K562 (cell line): Measurements from ENCODE around the gene SLC7A9. TPM values are rescaled to one million over a fixed set of nuclear protein-coding genes. Genes with fewer than 3 reads are reported as not detected.

Source experiments
- ATAC-seq: fragments of 200-7000 bp; cut with Tn5 transposase; 3 replicates; pipeline ENCODE4 v1.9.1; 2020; ENCODE audit warnings: moderate library complexity
- BruUV-seq: library from RNA; stranded (reverse); fragments of 400-500 nt; replicated peaks from 2 replicates; lab custom pipeline; 2021; lab: Mats Ljungman, UMichigan
- CTCF ChIA-PET: fragments of 300-600 bp; formaldehyde crosslinking; extraction: SDS; loops from one replicate; lab custom pipeline; 2021; ENCODE audit warnings: low intra/inter-chr PET ratio; lab: Yijun Ruan, JAX
- POLR2A ChIA-PET: fragments of 300-600, 350-650 bp; sonication (Branson Sonifier 250); formaldehyde crosslinking; extraction: SDS; loops from one replicate; lab custom pipeline; 2021; ENCODE audit warnings: antibody characterized with exemption, inconsistent platforms; lab: Yijun Ruan, JAX
- DNase-seq, 4 experiments: peaks; one replicate each; pipeline versions ENCODE4 v3.0.0 to v3.0.0-alpha.2; 2011 to 2018; ENCODE audit warnings: low spot score in 3 of 4, mixed read lengths in 3 of 4; ENCODE audit errors: extremely low read depth in 1 of 4
- FAIRE-seq: peaks from 2 replicates; lab custom pipeline; 2011; peaks lifted over from hg19 to GRCh38; lab: Jason Lieb, UNC
- H2AFZ ChIP-seq: 2 replicates; pipeline ENCODE4 v1.6.0; 2011; ENCODE audit warnings: low read depth, low read length, control low read depth, inconsistent platforms
- H3K27ac ChIP-seq: fragments of 200-600 bp; 3 replicates; pipeline ENCODE4 v1.8.0; 2011; ENCODE audit warnings: low read depth, mild to moderate bottlenecking, control low read depth, inconsistent platforms, low read length, moderate library complexity, mixed read lengths; ENCODE audit errors: extremely low read depth
- H3K27me3 ChIP-seq, 2 experiments: fragments of 300-600 bp in 1 of 2; 2 replicates in 1 of 2; 3 replicates in 1 of 2; pipeline versions ENCODE4 v1.6.0 to v1.8.0; 2011; ENCODE audit warnings: inconsistent platforms in 2 of 2, low read length in 2 of 2, mild to moderate bottlenecking in 1 of 2, mixed read lengths in 1 of 2, moderate library complexity in 1 of 2; ENCODE audit not compliant: control insufficient read depth in 2 of 2, insufficient read depth in 2 of 2
- H3K36me3 ChIP-seq: fragments of 300-600 bp; 3 replicates; pipeline ENCODE4 v1.8.0; 2011; ENCODE audit warnings: mild to moderate bottlenecking, low read length, inconsistent platforms; ENCODE audit not compliant: control insufficient read depth, insufficient read depth
- H3K4me1 ChIP-seq, 2 experiments: fragments of 200-600 bp in 1 of 2; replicated peaks in 1 of 2; 2 replicates in 1 of 2; 3 replicates in 1 of 2; pipeline versions ENCODE4 v1.5.1 to v1.8.0; 2011; ENCODE audit warnings: inconsistent platforms in 2 of 2, low read length in 2 of 2, mild to moderate bottlenecking in 1 of 2, mixed read lengths in 1 of 2, moderate library complexity in 1 of 2; ENCODE audit not compliant: control insufficient read depth in 2 of 2, insufficient read depth in 2 of 2
- H3K4me2 ChIP-seq: 2 replicates; pipeline ENCODE4 v1.6.1; 2011; ENCODE audit warnings: low read length, control low read depth, inconsistent platforms, mixed read lengths; ENCODE audit not compliant: insufficient read depth
- H3K4me3 ChIP-seq: fragments of 200-600 bp; sonication (generic), shearing (Covaris generic); 2 replicates; pipeline ENCODE4 v1.5.1; 2016; ENCODE audit warnings: control low read depth, inconsistent platforms
- H3K79me2 ChIP-seq: fragments of 200-600 bp; 3 replicates; pipeline ENCODE4 v1.8.0; 2011; ENCODE audit warnings: low read length, inconsistent platforms; ENCODE audit not compliant: control insufficient read depth, insufficient read depth
- H3K9ac ChIP-seq, 2 experiments: 2 replicates each; pipeline versions ENCODE4 v1.6.0 to v1.6.1; 2011; ENCODE audit warnings: low read depth in 2 of 2, low read length in 2 of 2, control low read depth in 1 of 2, inconsistent platforms in 1 of 2, mild to moderate bottlenecking in 1 of 2, mixed read lengths in 1 of 2; ENCODE audit not compliant: insufficient read depth in 1 of 2
- H3K9me1 ChIP-seq: one replicate; pipeline ENCODE4 v1.6.0; 2011; ENCODE audit warnings: inconsistent platforms, mild to moderate bottlenecking, low read length, moderate library complexity; ENCODE audit not compliant: control insufficient read depth, insufficient read depth
- H3K9me3 ChIP-seq: replicated peaks from 2 replicates; pipeline ENCODE4 v1.5.1; 2011; ENCODE audit warnings: low read depth, low read length, inconsistent platforms; ENCODE audit not compliant: control insufficient read depth, insufficient read depth
- H4K20me1 ChIP-seq: replicated peaks from 2 replicates; pipeline ENCODE4 v1.6.1; 2011; ENCODE audit warnings: low read length, inconsistent platforms, mixed read lengths; ENCODE audit not compliant: control insufficient read depth, insufficient read depth
- BMI1 ChIP-seq: fragments of 150-350 bp; IDR thresholded peaks from 2 replicates; pipeline ENCODE4 v1.6.1; 2014; ENCODE audit warnings: low read length
- EWSR1 ChIP-seq: fragments of 450-650 bp; IDR thresholded peaks from 2 replicates; pipeline ENCODE4 v1.6.1; 2018; ENCODE audit warnings: borderline replicate concordance, mild to moderate bottlenecking, low read depth, moderate library complexity; ENCODE audit not compliant: partially characterized antibody
- FOXM1 ChIP-seq, 2 experiments: fragments of 450-650 bp in 1 of 2; sonication (generic) in 1 of 2; formaldehyde crosslinking in 1 of 2; IDR thresholded peaks; 2 replicates each; pipeline versions ENCODE4 v1.6.1 to v1.9.0; 2017 to 2022; ENCODE audit warnings: low read depth in 2 of 2, mild to moderate bottlenecking in 2 of 2, missing genetic modification reagents in 1 of 2, moderate library complexity in 1 of 2
- HOMEZ ChIP-seq: fragments of 250-450 bp; sonication (Bioruptor Pico); IDR thresholded peaks from 2 replicates; pipeline ENCODE4 v1.4.0; 2020; ENCODE audit warnings: mild to moderate bottlenecking, moderate library complexity
- JUNB ChIP-seq: fragments of 450-650 bp; formaldehyde crosslinking; conservative IDR thresholded peaks from 2 replicates; pipeline ENCODE4 v1.4.0; 2020; ENCODE audit warnings: mild to moderate bottlenecking
- KLF16 ChIP-seq: IDR thresholded peaks from 2 replicates; pipeline ENCODE4 v1.6.1; 2016; ENCODE audit warnings: antibody characterized with exemption
- PKNOX1 ChIP-seq: fragments of 450-650 bp; IDR thresholded peaks from 2 replicates; pipeline ENCODE4 v1.6.1; 2016
- PML ChIP-seq: IDR thresholded peaks from 2 replicates; pipeline ENCODE4 v1.6.1; 2012; ENCODE audit warnings: low read length, inconsistent platforms
- SP2 ChIP-seq: IDR thresholded peaks from 2 replicates; pipeline ENCODE4 v1.6.1; 2011; ENCODE audit warnings: mild to moderate bottlenecking, low read depth, low read length, moderate library complexity; ENCODE audit not compliant: poor library complexity, severe bottlenecking; ENCODE audit errors: extremely low read depth
- TCF15 ChIP-seq: fragments of 250-450 bp; sonication (Bioruptor Pico); IDR thresholded peaks from 2 replicates; pipeline ENCODE4 v1.8.0; 2022; ENCODE audit warnings: moderate library complexity, mild to moderate bottlenecking, inconsistent platforms
- ZBTB26 ChIP-seq: fragments of 450-650 bp; formaldehyde crosslinking; IDR thresholded peaks from 2 replicates; pipeline ENCODE4 v1.4.0; 2022; ENCODE audit warnings: missing genetic modification characterization
- ZFP1 ChIP-seq: fragments of 450-650 bp; formaldehyde crosslinking; IDR thresholded peaks from 2 replicates; pipeline ENCODE4 v1.4.0; 2020; ENCODE audit warnings: mild to moderate bottlenecking, mixed read lengths
- ZNF511 ChIP-seq: sonication (generic); formaldehyde crosslinking; IDR thresholded peaks from 2 replicates; pipeline ENCODE4 v1.8.0; 2022; ENCODE audit warnings: mild to moderate bottlenecking, missing genetic modification reagents
- in situ Hi-C: fragments of 300-500 bp; cut with MboI; formaldehyde crosslinking; loops from 4 replicates; pipeline ENCODE4 v1.15.0; 2018; ENCODE audit warnings: inconsistent platforms, mixed read lengths
- intact Hi-C: fragments of 100-400 bp; cut with micrococcal nuclease; formaldehyde crosslinking; loops from 2 replicates; pipeline ENCODE4 v1.14.2; 2022
- polyA plus RNA-seq, 8 experiments: library from polyadenylated mRNA; depleted of rRNA in 4 of 8; stranded (reverse) in 5 of 8; unstranded in 3 of 8; fragments of >200 nt; fragmentation: Nextera tagmentation in 2 of 8; fragmentation: Illumina TruSeq in 1 of 8; extraction: Ambion mirVana in 2 of 8; extraction: Trizol in 1 of 8; gene quantifications; 2 replicates each; pipeline versions ENCODE4 v1.2.1 to v1.2.3, GENCODE V29; 2011 to 2014; ENCODE audit warnings: inconsistent platforms in 1 of 8, missing spikeins in 1 of 8
- total RNA-seq, 7 experiments: library from RNA; depleted of rRNA in 6 of 7; stranded (reverse); fragments of >200 nt in 6 of 7; fragmentation: Illumina TruSeq in 2 of 7; extraction: Trizol in 2 of 7; gene quantifications; 2 replicates each; pipeline versions ENCODE4 v1.2.1 to v1.2.3, GENCODE V29; 2011 to 2021; ENCODE audit warnings: low replicate concordance in 1 of 7
- TF ChIP-seq, protein P1 (sequence below), 2 experiments: fragments of 450-650 bp; IDR thresholded peaks; 2 replicates each; pipeline ENCODE4 v1.6.1; 2018; ENCODE audit warnings: mild to moderate bottlenecking in 2 of 2, low read depth in 1 of 2; ENCODE audit not compliant: partially characterized antibody in 2 of 2

Gene SLC7A9
- total and polyA plus RNA-seq, 9 of the 15 experiments (the other 6 are each of a cell fraction or from before 2014, with no cell fraction given): not detected

- no peaks in the 10 kb centered on the region for H3K36me3 ChIP-seq
- no peak overlapping the region for H3K4me2 ChIP-seq
- H3K9me3 ChIP-seq: no peaks in the 10 kb centered on the region
- H3K4me1 ChIP-seq: peaks cover 0 to 9% of the 10 kb centered on the region in 2 experiments; a peak in 3 of 5 replicates
- H2AFZ ChIP-seq: no peak overlapping the region
- in situ Hi-C loops (no loop called here), intact Hi-C loops (no loop called here)
- DNase-seq (no peak), FAIRE-seq (no peak), ATAC-seq (no peak)
- no peak overlapping the region for H3K9ac ChIP-seq
- no peaks in the 10 kb centered on the region for H3K9me1 ChIP-seq
- POLR2A ChIA-PET: no interaction called here
- no peaks in the 10 kb centered on the region for H4K20me1 ChIP-seq
- peaks cover 21 to 41% of the 10 kb centered on the region in 2 experiments; a peak in 3 of 5 replicates for H3K27me3 ChIP-seq
- H3K27ac ChIP-seq: no peak overlapping the region
- H3K79me2 ChIP-seq: no peaks in the 10 kb centered on the region
- CTCF ChIA-PET: no interaction called here
- BruUV-seq: no TSS peak
- no peak overlapping the region for H3K4me3 ChIP-seq
- TF ChIP-seq PKNOX1: no peak
- no peak for TF ChIP-seq ZNF511
- TF ChIP-seq ZBTB26: no peak
- TF ChIP-seq, protein P1, sequence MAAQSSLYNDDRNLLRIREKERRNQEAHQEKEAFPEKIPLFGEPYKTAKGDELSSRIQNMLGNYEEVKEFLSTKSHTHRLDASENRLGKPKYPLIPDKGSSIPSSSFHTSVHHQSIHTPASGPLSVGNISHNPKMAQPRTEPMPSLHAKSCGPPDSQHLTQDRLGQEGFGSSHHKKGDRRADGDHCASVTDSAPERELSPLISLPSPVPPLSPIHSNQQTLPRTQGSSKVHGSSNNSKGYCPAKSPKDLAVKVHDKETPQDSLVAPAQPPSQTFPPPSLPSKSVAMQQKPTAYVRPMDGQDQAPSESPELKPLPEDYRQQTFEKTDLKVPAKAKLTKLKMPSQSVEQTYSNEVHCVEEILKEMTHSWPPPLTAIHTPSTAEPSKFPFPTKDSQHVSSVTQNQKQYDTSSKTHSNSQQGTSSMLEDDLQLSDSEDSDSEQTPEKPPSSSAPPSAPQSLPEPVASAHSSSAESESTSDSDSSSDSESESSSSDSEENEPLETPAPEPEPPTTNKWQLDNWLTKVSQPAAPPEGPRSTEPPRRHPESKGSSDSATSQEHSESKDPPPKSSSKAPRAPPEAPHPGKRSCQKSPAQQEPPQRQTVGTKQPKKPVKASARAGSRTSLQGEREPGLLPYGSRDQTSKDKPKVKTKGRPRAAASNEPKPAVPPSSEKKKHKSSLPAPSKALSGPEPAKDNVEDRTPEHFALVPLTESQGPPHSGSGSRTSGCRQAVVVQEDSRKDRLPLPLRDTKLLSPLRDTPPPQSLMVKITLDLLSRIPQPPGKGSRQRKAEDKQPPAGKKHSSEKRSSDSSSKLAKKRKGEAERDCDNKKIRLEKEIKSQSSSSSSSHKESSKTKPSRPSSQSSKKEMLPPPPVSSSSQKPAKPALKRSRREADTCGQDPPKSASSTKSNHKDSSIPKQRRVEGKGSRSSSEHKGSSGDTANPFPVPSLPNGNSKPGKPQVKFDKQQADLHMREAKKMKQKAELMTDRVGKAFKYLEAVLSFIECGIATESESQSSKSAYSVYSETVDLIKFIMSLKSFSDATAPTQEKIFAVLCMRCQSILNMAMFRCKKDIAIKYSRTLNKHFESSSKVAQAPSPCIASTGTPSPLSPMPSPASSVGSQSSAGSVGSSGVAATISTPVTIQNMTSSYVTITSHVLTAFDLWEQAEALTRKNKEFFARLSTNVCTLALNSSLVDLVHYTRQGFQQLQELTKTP (IDR thresholded peaks at IDR 0.05; ENCODE audit: low read depth in 1 of 2, partially characterized antibody in 2 of 2): no peak
- no peak for TF ChIP-seq EWSR1
- TF ChIP-seq BMI1: no peak
- TF ChIP-seq ZFP1: no peak
- TF ChIP-seq JUNB (CRISPR knock-in tag): no peak
- TF ChIP-seq KLF16: no peak
- no peak for TF ChIP-seq HOMEZ (CRISPR knock-in tag)
- no peak for TF ChIP-seq TCF15 (CRISPR knock-in tag)
- TF ChIP-seq PML: no peak
- TF ChIP-seq FOXM1 (IDR thresholded peaks at IDR 0.05; ENCODE audit: low read depth): no peak
- TF ChIP-seq FOXM1 (CRISPR knock-in tag; IDR thresholded peaks at IDR 0.05; ENCODE audit: low read depth): no peak
- TF ChIP-seq SP2: no peak
These were observed 69.4 kb downstream of the SLC7A9 start for GRCh38 chr19:32800191-32800590.
